Ovary (tissue), 9 donors: ENCODE measurements around the gene CMTM5. TPM values are rescaled to one million over a fixed set of nuclear protein-coding genes. Genes with fewer than 3 reads are reported as not detected.
"Not testable (repeated sequence)": the region's sequence is repeated elsewhere in the genome, so short reads cannot be mapped to it uniquely, and the experiment has no call there.

ENCODE experiments used
- DNase-seq, 5 donors: peaks; one replicate each; pipeline ENCODE4 v3.0.0-alpha.2; 2019 to 2020
- H3K27ac ChIP-seq, 2 donors: fragments of 200-600 bp; one replicate each; pipeline versions ENCODE4 v1.5.1 to v1.8.0; 2019 to 2022
- H3K27me3 ChIP-seq: fragments of 200-600 bp; one replicate; pipeline ENCODE4 v1.8.0; 2022
- H3K36me3 ChIP-seq: fragments of 200-600 bp; sonication (generic); one replicate; pipeline ENCODE4 v1.5.1; 2019
- H3K4me1 ChIP-seq: one replicate; pipeline ENCODE4 v1.8.1; 2013; ENCODE audit warnings: mild to moderate bottlenecking, moderate library complexity; ENCODE audit not compliant: insufficient read depth
- H3K4me3 ChIP-seq: fragments of 200-600 bp; sonication (generic); one replicate; pipeline ENCODE4 v1.5.1; 2017
- H3K9me3 ChIP-seq, 2 donors: fragments of 200-600 bp in 1 of 2; sonication (generic) in 1 of 2; one replicate each; pipeline versions ENCODE4 v1.5.1 to v1.8.1; 2013 to 2019; ENCODE audit warnings: mild to moderate bottlenecking in 1 of 2, moderate library complexity in 1 of 2
- CTCF ChIP-seq, 3 donors: fragments of 450-650 bp in 2 of 3; fragments of 200-600 bp in 1 of 3; IDR thresholded peaks; one replicate each; pipeline versions ENCODE4 v1.5.1 to v1.8.0; 2016 to 2022; ENCODE audit warnings: antibody characterized with exemption in 3 of 3, mild to moderate bottlenecking in 1 of 3
- EP300 ChIP-seq: sonication (generic); formaldehyde crosslinking; IDR thresholded peaks from one replicate; pipeline ENCODE4 v1.6.1; 2017; ENCODE audit warnings: antibody characterized with exemption
- POLR2A ChIP-seq: fragments of 450-650 bp; IDR thresholded peaks from one replicate; pipeline ENCODE4 v1.6.1; 2017; ENCODE audit warnings: antibody characterized with exemption, mild to moderate bottlenecking, moderate library complexity
- WGBS, 3 donors: extraction: QIAGEN DNeasy Blood & Tissue Kit in 1 of 3; methylation state at CpG; one replicate each; pipeline versions ENCODE4 v1.1.5 to v1.1.7; 2013 to 2017; 5-methylcytosine and 5-hydroxymethylcytosine counted together
- intact Hi-C, 4 donors: fragments of 100-400 bp; cut with DNase I; formaldehyde crosslinking; loops; one replicate each; pipeline versions ENCODE4 v1.11.0 to v1.15.1; 2022 to 2023
- polyA plus RNA-seq, 2 donors: library from polyadenylated mRNA; stranded (reverse); fragments of 200-250 nt in 1 of 2; fragments of 350-450 nt in 1 of 2; fragmentation: Illumina TruSeq in 1 of 2; extraction: RNeasy Lipid Tissue Mini Kit (QIAGEN cat#74804) in 1 of 2; gene quantifications; one replicate each; pipeline ENCODE4 v1.2.3, GENCODE V29; 2013 to 2014
- total RNA-seq, 7 donors: library from RNA; depleted of rRNA in 2 of 7; stranded (reverse); fragments of >200 nt in 2 of 7; fragmentation: NEBNext Ultra II Directional in 3 of 7; extraction: Animal tissue kit (Norgen Biotek cat#: 25700) in 3 of 7; gene quantifications; one replicate each; pipeline versions ENCODE4 v1.1.0 to v1.2.4, GENCODE V29; 2016 to 2023
- donor health status: DM: no; HTN: no; CAD: no; lungs with moderate emphysema.
- donor health status: DM: no; HTN: no; CAD: no.
- donor health status: Bipolar disorder and iron deficiency.
- donor health status: DM: yes; HTN: yes; CAD: no.
- donor health status: DM: no; HTN: no; CAD: no.
- donor health status: DM: yes; HTN: yes; CAD: no.

CMTM5 gene
- total and polyA plus RNA-seq, 9 donors: 0.16 to 1.1 (median 0.48) TPM; not detected in 6

DNA sequence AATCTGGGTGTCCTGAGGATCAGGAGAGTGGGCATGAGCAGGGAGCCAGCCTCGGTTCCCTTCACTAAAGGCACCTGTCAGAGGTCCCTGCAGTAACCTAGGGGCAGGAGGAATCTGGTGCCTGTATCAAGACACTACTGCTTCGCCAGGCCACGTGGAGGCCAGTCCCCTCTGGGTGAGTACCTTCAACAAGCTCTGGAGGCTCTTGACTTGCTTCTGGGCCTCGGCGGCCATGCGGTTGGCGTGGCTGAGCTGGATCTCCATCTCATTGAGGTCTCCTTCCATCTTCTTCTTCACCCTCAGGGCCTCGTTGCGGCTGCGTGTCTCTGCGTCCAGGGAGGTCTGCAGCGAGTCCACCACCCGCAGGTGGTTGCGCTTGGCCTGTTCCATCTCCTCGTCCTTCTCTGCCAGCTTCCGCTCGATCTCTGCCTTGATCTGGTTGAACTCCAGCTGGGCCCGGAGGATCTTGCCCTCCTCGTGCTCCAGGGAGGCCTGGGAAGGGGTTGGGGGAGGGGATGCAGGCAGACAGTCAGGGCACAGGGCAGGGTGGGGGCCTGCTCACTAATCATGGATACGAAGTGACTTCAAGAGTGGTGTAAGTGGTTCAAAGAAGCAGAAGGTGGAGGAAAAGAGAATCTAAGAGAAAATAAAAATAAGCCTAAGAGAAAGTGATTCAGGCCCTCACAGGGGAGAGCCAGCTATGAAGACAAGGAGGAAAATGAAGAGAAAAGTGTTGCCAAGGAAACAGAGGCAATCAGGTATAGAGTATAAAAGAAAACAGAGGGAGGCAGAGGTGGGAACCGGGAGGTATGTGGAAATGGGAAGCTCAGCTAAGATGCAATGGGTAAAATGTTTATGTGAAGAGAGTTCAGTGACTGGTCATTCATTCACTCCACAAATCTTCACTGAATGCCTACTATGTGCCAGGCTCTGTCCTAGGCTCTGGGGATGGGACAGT, 39.3 kb downstream of the CMTM5 start:
- TF ChIP-seq EP300 (no peak), POLR2A (no peak), CTCF (IDR thresholded peaks at IDR 0.05) (no peak)
- Histone ChIP-seq H3K36me3 (no peaks in the 10 kb centered on the region), H3K4me3 (no peak overlapping the region), H3K4me1 (no peaks in the 10 kb centered on the region), H3K9me3 (no peaks in the 10 kb centered on the region), H3K27me3 (no peaks in the 10 kb centered on the region), H3K27ac (no peak overlapping the region)
- 75 to 80% (median 79%) methylated on average over 21 of the region's 21 CpGs for WGBS, 3 donors
- intact Hi-C loops: no loop called here
- DNase-seq: no peak

DNA sequence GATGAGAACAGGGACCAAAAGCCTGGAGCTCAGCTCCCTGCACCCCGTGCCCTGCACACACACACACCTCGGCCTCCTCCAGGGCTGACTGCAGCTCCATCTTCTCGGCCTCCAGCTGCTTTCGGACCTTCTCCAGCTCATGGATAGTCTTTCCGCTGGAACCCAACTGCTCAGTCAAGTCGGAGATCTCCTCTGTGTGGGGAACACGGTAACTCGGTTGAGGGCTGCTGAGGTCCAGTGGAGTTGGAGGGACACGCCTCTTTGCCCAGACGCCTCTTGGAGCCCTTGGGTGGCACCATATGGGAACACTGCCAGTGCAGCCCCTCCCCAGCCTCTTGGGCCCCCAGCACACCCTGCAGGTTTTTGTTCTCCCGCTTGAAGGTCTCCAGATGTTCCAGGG, 40.0 kb downstream of the CMTM5 start:
- Histone ChIP-seq H3K9me3 (no peaks in the 10 kb centered on the region), H3K36me3 (no peaks in the 10 kb centered on the region), H3K27me3 (no peaks in the 10 kb centered on the region), H3K4me3 (no peak overlapping the region), H3K27ac (no peak overlapping the region), H3K4me1 (no peaks in the 10 kb centered on the region)
- WGBS, 3 donors: 85 to 91% (median 88%) methylated on average over 11 of the region's 11 CpGs
- intact Hi-C loops: no loop called here
- no peak for DNase-seq
- TF ChIP-seq EP300 (no peak), CTCF (IDR thresholded peaks at IDR 0.05) (no peak), POLR2A (no peak)

GRCh38 chr14:23417269-23417668, 40.4 kb downstream of the CMTM5 start:
- intact Hi-C loops, H3K27me3 ChIP-seq, H3K4me3 ChIP-seq, DNase-seq, H3K27ac ChIP-seq, H3K36me3 ChIP-seq, H3K9me3 ChIP-seq, H3K4me1 ChIP-seq: not testable (repeated sequence)
- WGBS, 3 donors: 84 to 90% (median 89%) methylated on average over 11 to 12 of the region's 12 CpGs

GRCh38 chr14:23418021-23418420, 41.2 kb downstream of the CMTM5 start:
- 40 to 57% (median 41%) methylated on average over 21 of the region's 21 CpGs for WGBS, 3 donors
- intact Hi-C loops: no loop called here
- DNase-seq: no peak
- Histone ChIP-seq H3K36me3 (no peaks in the 10 kb centered on the region), H3K9me3 (no peaks in the 10 kb centered on the region), H3K27me3 (no peaks in the 10 kb centered on the region), H3K4me1 (no peaks in the 10 kb centered on the region), H3K4me3 (no peak overlapping the region), H3K27ac (no peak overlapping the region)
- TF ChIP-seq CTCF (IDR thresholded peaks at IDR 0.05): no peak
- TF ChIP-seq POLR2A: no peak
- TF ChIP-seq EP300: no peak

- H3K4me1 ChIP-seq, H3K9me3 ChIP-seq, H3K4me3 ChIP-seq, H3K27ac ChIP-seq, H3K27me3 ChIP-seq, DNase-seq, H3K36me3 ChIP-seq: not testable (repeated sequence)
- intact Hi-C loops: loop anchor here in 1 of 4 donors (5.0 kb wide), 1 partner anchor 253 kb away; no protein-coding TSS in a partner anchor
- WGBS, 3 donors: 55 to 72% (median 68%) methylated on average over 4 to 7 of the region's 17 CpGs
These were observed 42.8 kb downstream of the CMTM5 start for GRCh38 chr14:23419646-23420045.
